H1 (cell line): ENCODE measurements around the gene MFGE8. TPM values are rescaled to one million over a fixed set of nuclear protein-coding genes. Genes with fewer than 3 reads are reported as not detected.

Experiments
- BRCA1 ChIP-seq: IDR thresholded peaks from 2 replicates; pipeline ENCODE4 v1.6.1; 2012; ENCODE audit warnings: low read depth, low read length, improper control_type of control experiment
- CBX5 ChIP-seq: fragments of 300-800, 300-1000 bp; sonication (generic); IDR thresholded peaks from 2 replicates; pipeline ENCODE4 v1.7.1; 2016; ENCODE audit warnings: antibody characterized with exemption, low read length, low read depth
- CEBPB ChIP-seq: IDR thresholded peaks from 2 replicates; pipeline ENCODE4 v1.6.1; 2012; ENCODE audit warnings: low read depth, low read length
- CHD1 ChIP-seq: IDR thresholded peaks from 2 replicates; pipeline ENCODE4 v1.6.1; 2012; ENCODE audit warnings: low read depth, low read length, improper control_type of control experiment
- FOSL1 ChIP-seq: IDR thresholded peaks from 2 replicates; pipeline ENCODE4 v1.6.1; 2011; ENCODE audit warnings: mild to moderate bottlenecking, low read depth, low read length, moderate library complexity; ENCODE audit not compliant: insufficient read depth
- HDAC2 ChIP-seq, 2 experiments: fragments of 300-600 bp in 1 of 2; sonication (generic) in 1 of 2; IDR thresholded peaks; 2 replicates each; pipeline ENCODE4 v1.6.1; 2011 to 2012; ENCODE audit warnings: low read depth in 2 of 2, low read length in 2 of 2, mild to moderate bottlenecking in 2 of 2, moderate library complexity in 2 of 2, borderline replicate concordance in 1 of 2, inconsistent platforms in 1 of 2
- JUND ChIP-seq: IDR thresholded peaks from 2 replicates; pipeline ENCODE4 v1.6.1; 2011; ENCODE audit warnings: mild to moderate bottlenecking, improper control_type of control experiment, low read length
- PHF8 ChIP-seq: fragments of 200-600 bp; sonication (generic); conservative IDR thresholded peaks from 2 replicates; pipeline ENCODE4 v1.7.1; 2012; ENCODE audit warnings: low read depth, mild to moderate bottlenecking, inconsistent platforms, low read length, moderate library complexity
- RXRA ChIP-seq: IDR thresholded peaks from 2 replicates; pipeline ENCODE4 v1.6.1; 2011; ENCODE audit warnings: low read depth, mild to moderate bottlenecking, low read length, moderate library complexity; ENCODE audit not compliant: insufficient read depth
- SAP30 ChIP-seq: fragments of 300-600 bp; sonication (generic); IDR thresholded peaks from 2 replicates; pipeline ENCODE4 v1.7.1; 2012; ENCODE audit warnings: low read length, moderate library complexity, mild to moderate bottlenecking, inconsistent platforms; ENCODE audit not compliant: insufficient read depth, insufficient replicate concordance
- SP2 ChIP-seq: IDR thresholded peaks from 2 replicates; pipeline ENCODE4 v1.6.1; 2012; ENCODE audit warnings: mild to moderate bottlenecking, low read length, inconsistent platforms
- TBP ChIP-seq: IDR thresholded peaks from 2 replicates; pipeline ENCODE4 v1.6.1; 2011; ENCODE audit warnings: low read depth, low read length, improper control_type of control experiment
- polyA plus RNA-seq, 7 experiments: library from polyadenylated mRNA; depleted of rRNA in 3 of 7; stranded (reverse) in 5 of 7; unstranded in 2 of 7; fragments of >200 nt in 5 of 7; fragments of 200-250 nt in 2 of 7; gene quantifications; 1 replicate in 5 of 7; 2 replicates in 1 of 7; 4 replicates in 1 of 7; pipeline versions ENCODE4 v1.2.1 to v1.2.3, GENCODE V29; 2011 to 2013; ENCODE audit warnings: missing spikeins in 2 of 7, mixed read lengths in 2 of 7
- total RNA-seq: library from RNA; stranded (reverse); fragmentation: NEBNext Ultra II Directional; extraction: Animal tissue kit (Norgen Biotek cat#: 25700); gene quantifications from 2 replicates; pipeline ENCODE4 v1.2.1, GENCODE V29; 2021

MFGE8 gene
- total and polyA plus RNA-seq, 2 of the 8 experiments (the other 6 are each of a cell fraction or from before 2014, with no cell fraction given): 1,237 to 2,117 TPM

DNA sequence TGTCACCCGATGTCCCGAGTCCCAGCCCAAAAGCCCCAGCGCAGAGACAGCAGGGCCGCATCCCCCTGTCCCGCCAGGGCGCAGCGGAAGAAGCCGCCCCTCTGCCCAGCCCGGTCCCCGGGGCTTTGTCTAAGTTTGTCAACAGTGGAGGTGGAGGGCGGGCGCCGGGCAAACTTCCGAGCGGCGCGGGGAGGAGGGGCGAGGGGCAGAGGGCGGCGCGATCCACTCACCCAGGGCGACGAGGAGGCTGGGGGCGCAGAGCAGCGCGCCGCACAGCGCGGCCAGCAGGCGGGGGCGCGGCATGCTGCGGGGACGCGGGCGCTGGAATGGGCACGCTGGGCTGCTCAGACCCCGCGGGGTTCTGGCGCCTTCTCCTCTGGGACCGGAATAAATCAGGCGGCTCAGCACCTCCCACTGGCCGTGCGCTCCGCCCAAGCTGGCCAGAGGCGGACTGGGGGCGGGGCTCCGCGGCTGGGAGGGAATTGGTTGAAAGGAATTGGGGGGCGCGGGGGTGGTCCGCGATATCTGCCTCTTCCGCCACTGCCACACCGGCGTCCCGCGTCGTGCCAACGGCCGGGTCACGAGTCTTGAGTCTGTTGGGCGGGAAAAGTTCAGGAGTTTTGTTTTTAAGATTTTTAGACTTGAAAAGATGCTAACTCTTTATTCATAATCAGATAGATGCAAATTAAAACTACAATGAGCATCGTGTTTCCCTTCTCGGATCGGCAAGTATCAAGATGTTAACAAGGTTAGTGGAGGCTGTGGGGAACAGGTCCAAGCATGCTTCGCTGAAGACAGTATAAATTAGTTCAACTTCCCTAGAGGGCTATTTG is at the start of gene MFGE8 (continued):
- no peak for TF ChIP-seq FOSL1
- peak in 1 of 2 experiments; percentile 71; a peak in 2 of 4 replicates for TF ChIP-seq HDAC2 (IDR thresholded peaks at IDR 0.05; ENCODE audit: borderline replicate concordance in 1 of 2, low read depth in 2 of 2, low read length in 2 of 2)
- TF ChIP-seq SAP30: no peak
- no peak for TF ChIP-seq CEBPB
- no peak for TF ChIP-seq CHD1
- TF ChIP-seq PHF8: peak; percentile 54; the same call in 1 of the 2 replicates
- no peak for TF ChIP-seq BRCA1
- TF ChIP-seq CBX5: no peak
- TF ChIP-seq SP2: no peak
- TF ChIP-seq JUND: no peak
- TF ChIP-seq RXRA: 0 out of 2 replicates have a peak, but pooled peaks have one; percentile 3
- peak; percentile 92 for TF ChIP-seq TBP
